GM18870 (cell line): Measurements from ENCODE around the gene REG3A.

Experiments
- ATAC-seq: cut with Tn5 transposase; IDR thresholded peaks from one replicate; pipeline ENCODE4 v1.9.1; 2021; ENCODE audit warnings: moderate library complexity; ENCODE audit not compliant: unreplicated experiment

Gene REG3A

DNA sequence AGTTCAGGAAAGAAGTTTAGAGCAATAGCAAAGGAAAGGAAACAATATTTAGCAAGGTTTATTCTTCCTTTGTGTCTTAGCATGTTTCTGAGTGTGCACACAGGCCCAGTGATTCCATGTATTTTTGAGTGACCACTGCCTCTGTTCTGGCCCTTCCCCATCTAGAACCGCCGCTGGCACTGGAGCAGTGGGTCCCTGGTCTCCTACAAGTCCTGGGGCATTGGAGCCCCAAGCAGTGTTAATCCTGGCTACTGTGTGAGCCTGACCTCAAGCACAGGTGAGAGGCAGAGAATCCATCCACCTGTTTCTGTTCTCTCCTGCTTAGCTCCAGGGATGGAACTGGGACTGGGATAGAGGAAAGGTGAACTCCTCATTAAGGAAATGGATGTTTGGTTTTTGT, 36.9 kb downstream of the REG3A start:
- ATAC-seq, result no peak

DNA sequence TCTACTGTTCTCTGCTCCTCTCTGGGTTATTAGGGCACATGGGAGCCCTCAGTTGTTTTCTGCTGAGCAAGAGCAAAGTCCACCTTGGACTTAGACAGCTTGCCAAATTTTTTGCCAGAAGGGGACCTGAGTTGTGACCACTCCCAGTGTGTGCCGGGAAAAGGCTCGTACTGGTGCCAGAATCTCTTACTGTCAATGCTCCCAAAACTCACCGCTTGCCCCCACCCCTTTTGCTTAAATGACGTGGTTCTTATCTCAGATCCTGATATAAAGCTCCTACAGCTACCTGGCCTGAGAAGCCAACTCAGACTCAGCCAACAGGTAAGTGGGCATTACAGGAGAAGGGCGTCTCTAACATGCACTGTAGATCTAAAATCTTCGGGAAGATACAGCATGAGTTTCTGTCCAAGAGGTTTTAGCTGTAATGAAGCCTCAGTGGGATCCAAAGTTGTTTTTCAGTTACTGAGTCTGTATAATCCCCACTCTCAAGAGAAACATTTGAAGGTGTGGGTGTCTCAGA, 39.3 kb downstream of the REG3A start, which contains the start of gene REG1A:
REG1A (plus strand) TSS at position 295 of the 520 bp plus-strand sequence. CDS start 374 bp downstream, outside the sequence.
- no peak for ATAC-seq

GRCh38 chr2:79116997-79117928, 42.3 kb downstream of the REG3A start:
- ATAC-seq, result no peak

GRCh38 chr2:79114797-79115494, 44.6 kb downstream of the REG3A start:
- ATAC-seq, result no peak

GRCh38 chr2:79112269-79112668, 47.3 kb downstream of the REG3A start:
- no peak for ATAC-seq
